Endothelial cell (in vitro differentiated cells): ENCODE data around the gene ELAPOR1. TPM values are rescaled to one million over a fixed set of nuclear protein-coding genes. Genes with fewer than 3 reads are reported as not detected.

Experiments
- DNase-seq: peaks from one replicate; pipeline ENCODE4 v3.0.0; 2021; ENCODE audit warnings: low spot score
- H3K27ac Mint-ChIP-seq: one replicate; pipeline ENCODE4 v1.8.0; 2021; ENCODE audit warnings: mixed read lengths, inconsistent platforms; ENCODE audit not compliant: unreplicated experiment
- H3K27me3 Mint-ChIP-seq: one replicate; pipeline ENCODE4 v1.8.0; 2021; ENCODE audit warnings: mild to moderate bottlenecking, moderate library complexity, mixed read lengths, inconsistent platforms; ENCODE audit not compliant: unreplicated experiment
- H3K36me3 Mint-ChIP-seq: one replicate; pipeline ENCODE4 v1.8.0; 2021; ENCODE audit warnings: mild to moderate bottlenecking, low read depth, mixed read lengths, inconsistent platforms; ENCODE audit not compliant: unreplicated experiment
- H3K4me1 Mint-ChIP-seq: one replicate; pipeline ENCODE4 v1.8.0; 2021; ENCODE audit warnings: mild to moderate bottlenecking, mixed read lengths, inconsistent platforms; ENCODE audit not compliant: unreplicated experiment
- H3K4me3 Mint-ChIP-seq: one replicate; pipeline ENCODE4 v1.8.0; 2021; ENCODE audit warnings: mild to moderate bottlenecking, mixed read lengths, inconsistent platforms; ENCODE audit not compliant: unreplicated experiment
- H3K9me3 Mint-ChIP-seq: one replicate; pipeline ENCODE4 v1.8.0; 2021; ENCODE audit warnings: mixed read lengths, inconsistent platforms; ENCODE audit not compliant: unreplicated experiment
- CTCF ChIP-seq: fragments of 200-600 bp; sonication (generic); IDR thresholded peaks from one replicate; pipeline ENCODE4 v1.5.0; 2021; ENCODE audit warnings: antibody characterized with exemption; ENCODE audit not compliant: unreplicated experiment
- total RNA-seq: library from RNA; stranded (reverse); fragmentation: NEBNext Ultra II Directional; extraction: Animal tissue kit (Norgen Biotek cat#: 25700); gene quantifications from one replicate; pipeline ENCODE4 v1.2.1, GENCODE V29; 2021; ENCODE audit not compliant: unreplicated experiment

ELAPOR1 gene
- total RNA-seq, 1 donor from 2014 or later, result 0.26 TPM

GRCh38 chr1:109133815-109134214, 19.9 kb downstream of the ELAPOR1 start:
- no peak for TF ChIP-seq CTCF
- Mint-ChIP-seq H3K4me1 (peaks cover 4% of the 10 kb centered on the region), H3K4me3 (no peak overlapping the region), H3K9me3 (no peaks in the 10 kb centered on the region), H3K27me3 (peaks cover 2% of the 10 kb centered on the region), H3K36me3 (no peaks in the 10 kb centered on the region), H3K27ac (no peak overlapping the region)
- DNase-seq, result no peak

- TF ChIP-seq CTCF, result no peak
- Mint-ChIP-seq H3K36me3 (no peaks in the 10 kb centered on the region), H3K27me3 (peaks cover 2% of the 10 kb centered on the region), H3K9me3 (no peaks in the 10 kb centered on the region), H3K4me1 (peaks cover 4% of the 10 kb centered on the region), H3K27ac (no peak overlapping the region), H3K4me3 (no peak overlapping the region)
- no peak for DNase-seq
Measured at GRCh38 chr1:109134423-109134822, 20.5 kb downstream of the ELAPOR1 start.

- Mint-ChIP-seq H3K36me3 (no peaks in the 10 kb centered on the region), H3K27ac (no peak overlapping the region), H3K9me3 (no peaks in the 10 kb centered on the region), H3K27me3 (peaks cover 2% of the 10 kb centered on the region), H3K4me3 (no peak overlapping the region), H3K4me1 (peaks cover 4% of the 10 kb centered on the region)
- no peak for TF ChIP-seq CTCF
- DNase-seq, result no peak
Measured at GRCh38 chr1:109135940-109136339, 22.0 kb downstream of the ELAPOR1 start.

- Mint-ChIP-seq H3K9me3 (no peaks in the 10 kb centered on the region), H3K27ac (no peak overlapping the region), H3K36me3 (no peaks in the 10 kb centered on the region), H3K4me1 (peaks cover 4% of the 10 kb centered on the region), H3K27me3 (peaks cover 2% of the 10 kb centered on the region), H3K4me3 (no peak overlapping the region)
- no peak for TF ChIP-seq CTCF
- no peak for DNase-seq
Measured at GRCh38 chr1:109136766-109137165, 22.9 kb downstream of the ELAPOR1 start.

GRCh38 chr1:109137958-109138357, 24.0 kb downstream of the ELAPOR1 start:
- Mint-ChIP-seq H3K4me1 (peaks cover 4% of the 10 kb centered on the region), H3K9me3 (no peaks in the 10 kb centered on the region), H3K36me3 (no peaks in the 10 kb centered on the region), H3K27me3 (peaks cover 2% of the 10 kb centered on the region), H3K27ac (no peak overlapping the region), H3K4me3 (no peak overlapping the region)
- TF ChIP-seq CTCF, result no peak
- DNase-seq, result no peak
